SK-N-SH treated with all-trans-retinoic acid at 6 μM for 48 hours (cell line): ENCODE results near the gene SGK1.

Source experiments
- ARNTL ChIP-seq: fragments of 450-650 bp; formaldehyde crosslinking; IDR thresholded peaks from 2 replicates; pipeline ENCODE4 v1.5.0; 2020; ENCODE audit warnings: low read depth, mild to moderate bottlenecking, moderate library complexity, borderline replicate concordance
- BACH2 ChIP-seq: fragments of 250-450 bp; sonication (Bioruptor Pico); IDR thresholded peaks from 2 replicates; pipeline ENCODE4 v1.9.0; 2021; ENCODE audit warnings: mild to moderate bottlenecking, borderline replicate concordance
- SNAI2 ChIP-seq: fragments of 250-450 bp; sonication (Bioruptor Pico); IDR thresholded peaks from 2 replicates; pipeline ENCODE4 v1.5.0; 2020; ENCODE audit warnings: mild to moderate bottlenecking, moderate library complexity
- ZFP3 ChIP-seq: fragments of 250-450 bp; sonication (Bioruptor Pico); IDR thresholded peaks from 2 replicates; pipeline ENCODE4 v1.5.0; 2020; ENCODE audit warnings: mild to moderate bottlenecking, moderate library complexity
- ZNF70 ChIP-seq: fragments of 450-650 bp; formaldehyde crosslinking; IDR thresholded peaks from 2 replicates; pipeline ENCODE4 v1.5.0; 2020; ENCODE audit warnings: mild to moderate bottlenecking, moderate library complexity

GRCh38 chr6:134258849-134259306 lies 59.0 kb downstream of the SGK1 start:
- TF ChIP-seq ZNF70 (CRISPR knock-in tag): no peak
- no peak for TF ChIP-seq SNAI2
- TF ChIP-seq BACH2 (CRISPR knock-in tag): no peak
- TF ChIP-seq ZFP3: no peak
- no peak for TF ChIP-seq ARNTL (CRISPR knock-in tag)
